Activated naive CD4-positive, alpha-beta T cell treated with anti-CD3 and anti-CD28 coated beads for 36 hours (primary cell): ENCODE data around the gene EXOSC7. TPM values are rescaled to one million over a fixed set of nuclear protein-coding genes. Genes with fewer than 3 reads are reported as not detected.

Experiments used
- CTCF ChIA-PET: fragments of 350-600 bp; sonication (Branson Sonifier 250); formaldehyde crosslinking; loops from one replicate; lab custom pipeline; 2021; ENCODE audit warnings: antibody characterized with exemption; lab: Charles Lee
- DNase-seq: peaks from one replicate; pipeline ENCODE4 v3.0.0-alpha.2; 2020
- H3K27ac Mint-ChIP-seq: one replicate; pipeline ENCODE4 v1.8.0; 2021; ENCODE audit warnings: mild to moderate bottlenecking, mixed read lengths
- H3K27me3 Mint-ChIP-seq: one replicate; pipeline ENCODE4 v1.8.0; 2021; ENCODE audit warnings: low read depth, mixed read lengths
- H3K36me3 Mint-ChIP-seq: one replicate; pipeline ENCODE4 v1.8.0; 2021; ENCODE audit warnings: low read depth, mixed read lengths
- H3K4me1 Mint-ChIP-seq: one replicate; pipeline ENCODE4 v1.8.0; 2021; ENCODE audit warnings: low read depth, mixed read lengths
- H3K4me3 Mint-ChIP-seq: one replicate; pipeline ENCODE4 v1.8.0; 2021; ENCODE audit warnings: mild to moderate bottlenecking, moderate library complexity, mixed read lengths
- H3K9me3 Mint-ChIP-seq: one replicate; pipeline ENCODE4 v1.8.0; 2021; ENCODE audit warnings: mixed read lengths
- intact Hi-C: fragments of 100-400 bp; cut with micrococcal nuclease; formaldehyde crosslinking; loops from one replicate; pipeline ENCODE4 v1.15.1; 2023
- total RNA-seq, 2 experiments: library from RNA; stranded (reverse); gene quantifications; one replicate each; pipeline ENCODE4 v1.2.3, GENCODE V29; 2021

Gene EXOSC7
- total RNA-seq, 2 experiments from 2014 or later: 61.4 to 64.7 TPM

DNA sequence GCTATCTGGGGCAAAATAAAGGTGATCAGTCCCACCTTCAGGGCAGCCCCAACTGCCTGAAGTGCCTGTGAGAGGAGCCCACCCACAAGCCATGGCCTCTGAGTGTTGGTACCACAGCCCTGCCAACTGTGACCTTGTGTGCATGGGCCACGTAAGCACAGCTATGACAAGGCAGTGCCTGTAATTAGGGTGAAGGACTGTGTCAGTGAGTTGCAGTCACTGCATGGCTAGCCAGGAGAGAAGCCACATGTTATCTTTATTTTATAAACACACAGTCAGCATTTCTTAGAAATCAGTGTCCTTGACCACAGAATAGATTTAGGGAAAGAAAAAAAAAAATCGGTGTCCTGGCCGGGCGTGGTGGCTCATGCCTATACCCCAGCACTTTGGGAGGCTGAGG, 24.8 kb downstream of the EXOSC7 start:
- Mint-ChIP-seq H3K4me1 (peaks cover 43% of the 10 kb centered on the region), H3K27ac (no peak overlapping the region), H3K9me3 (peaks cover 3% of the 10 kb centered on the region), H3K36me3 (peaks cover 70% of the 10 kb centered on the region), H3K4me3 (no peak overlapping the region), H3K27me3 (no peaks in the 10 kb centered on the region)
- CTCF ChIA-PET: interaction anchor here (1.4 kb wide), 1 partner anchor 8 kb away, joined by 4 read pairs; no protein-coding TSS in a partner anchor
- no peak for DNase-seq
- intact Hi-C loops: no loop called here

GRCh38 chr3:45001738-45002137, 25.7 kb downstream of the EXOSC7 start:
- Mint-ChIP-seq H3K27ac (no peak overlapping the region), H3K27me3 (no peaks in the 10 kb centered on the region), H3K4me3 (no peak overlapping the region), H3K4me1 (peaks cover 34% of the 10 kb centered on the region), H3K36me3 (peaks cover 70% of the 10 kb centered on the region), H3K9me3 (peaks cover 3% of the 10 kb centered on the region)
- intact Hi-C loops: no loop called here
- CTCF ChIA-PET: interaction anchor here (0.6 to 1.4 kb wide), 2 partner anchors 9 to 16 kb away, joined by 3 to 4 read pairs; no protein-coding TSS in a partner anchor
- no peak for DNase-seq

DNA sequence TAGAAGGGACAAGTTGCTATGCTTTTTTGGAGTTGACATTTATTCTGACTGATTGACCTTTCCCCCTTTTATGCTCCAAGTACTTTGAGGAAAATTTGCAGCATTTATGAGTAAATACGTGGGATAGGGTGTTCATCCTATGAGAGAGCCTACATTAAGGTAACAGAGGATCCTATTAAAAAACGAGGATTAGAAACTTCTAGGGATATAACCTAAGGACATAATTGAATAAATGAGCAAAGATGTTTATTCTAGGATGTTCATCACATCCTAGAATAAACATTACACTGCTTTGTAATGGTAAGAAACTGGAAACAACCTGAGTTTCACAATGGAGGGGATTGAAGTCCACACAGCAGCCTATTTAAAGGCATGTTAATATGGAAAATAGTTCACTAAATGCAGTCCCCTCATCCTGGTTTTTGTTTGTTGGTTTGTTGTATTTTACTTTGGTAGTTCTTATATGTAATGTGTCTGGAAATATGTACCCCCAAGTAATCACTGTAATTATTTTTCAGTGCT, 26.2 kb downstream of the EXOSC7 start:
- no peak overlapping the region for H3K27ac Mint-ChIP-seq
- no peak overlapping the region for H3K4me3 Mint-ChIP-seq
- peaks cover 3% of the 10 kb centered on the region for H3K9me3 Mint-ChIP-seq
- CTCF ChIA-PET: interaction anchor here (1.1 to 1.4 kb wide), 2 partner anchors 10 kb away, joined by 4 read pairs; no protein-coding TSS in a partner anchor
- intact Hi-C loops: no loop called here
- H3K36me3 Mint-ChIP-seq: peaks cover 70% of the 10 kb centered on the region
- DNase-seq: no peak
- H3K27me3 Mint-ChIP-seq: no peaks in the 10 kb centered on the region
- H3K4me1 Mint-ChIP-seq: peaks cover 34% of the 10 kb centered on the region

- no peak overlapping the region for H3K27ac Mint-ChIP-seq
- H3K9me3 Mint-ChIP-seq: peaks cover 3% of the 10 kb centered on the region
- H3K36me3 Mint-ChIP-seq: peaks cover 69% of the 10 kb centered on the region
- DNase-seq: no peak
- CTCF ChIA-PET: interaction anchor here (0.7 to 1.1 kb wide), 3 partner anchors 9 to 38 kb away, joined by 3 to 4 read pairs (median 3); no protein-coding TSS in a partner anchor
- no peaks in the 10 kb centered on the region for H3K27me3 Mint-ChIP-seq
- intact Hi-C loops: no loop called here
- H3K4me3 Mint-ChIP-seq: no peak overlapping the region
- peaks cover 32% of the 10 kb centered on the region for H3K4me1 Mint-ChIP-seq
These were observed 26.7 kb downstream of the EXOSC7 start for GRCh38 chr3:45002720-45003119.

GRCh38 chr3:45003406-45003805, 27.4 kb downstream of the EXOSC7 start:
- CTCF ChIA-PET: interaction anchor here (0.8 kb wide), 1 partner anchor 9 kb away, joined by 3 read pairs; no protein-coding TSS in a partner anchor
- peaks cover 3% of the 10 kb centered on the region for H3K9me3 Mint-ChIP-seq
- H3K4me3 Mint-ChIP-seq: no peak overlapping the region
- H3K36me3 Mint-ChIP-seq: peaks cover 69% of the 10 kb centered on the region
- DNase-seq: no peak
- H3K4me1 Mint-ChIP-seq: peaks cover 30% of the 10 kb centered on the region
- intact Hi-C loops: no loop called here
- no peak overlapping the region for H3K27ac Mint-ChIP-seq
- H3K27me3 Mint-ChIP-seq: no peaks in the 10 kb centered on the region

GRCh38 chr3:45003859-45004258, 27.8 kb downstream of the EXOSC7 start:
- no peak for DNase-seq
- Mint-ChIP-seq H3K27me3 (no peaks in the 10 kb centered on the region), H3K4me1 (peaks cover 30% of the 10 kb centered on the region), H3K9me3 (peaks cover 3% of the 10 kb centered on the region), H3K4me3 (no peak overlapping the region), H3K27ac (no peak overlapping the region), H3K36me3 (peaks cover 66% of the 10 kb centered on the region)
- intact Hi-C loops: no loop called here
- CTCF ChIA-PET: no interaction called here

- Mint-ChIP-seq H3K4me3 (no peak overlapping the region), H3K27ac (no peak overlapping the region), H3K4me1 (peaks cover 26% of the 10 kb centered on the region), H3K36me3 (peaks cover 60% of the 10 kb centered on the region), H3K27me3 (no peaks in the 10 kb centered on the region), H3K9me3 (peaks cover 3% of the 10 kb centered on the region)
- CTCF ChIA-PET: interaction anchor here (0.7 kb wide), 1 partner anchor 203 kb away, joined by 3 read pairs; no protein-coding TSS in a partner anchor
- no peak for DNase-seq
- intact Hi-C loops: no loop called here
These were observed 31.0 kb downstream of the EXOSC7 start for GRCh38 chr3:45007091-45007490.

GRCh38 chr3:45008117-45008516, 32.1 kb downstream of the EXOSC7 start:
- Mint-ChIP-seq H3K9me3 (peaks cover 3% of the 10 kb centered on the region), H3K27ac (no peak overlapping the region), H3K4me1 (peaks cover 21% of the 10 kb centered on the region), H3K27me3 (no peaks in the 10 kb centered on the region), H3K36me3 (peaks cover 53% of the 10 kb centered on the region), H3K4me3 (no peak overlapping the region)
- intact Hi-C loops: no loop called here
- CTCF ChIA-PET: no interaction called here
- DNase-seq: no peak

GRCh38 chr3:45009868-45010267, 33.8 kb downstream of the EXOSC7 start:
- DNase-seq: no peak
- Mint-ChIP-seq H3K36me3 (peaks cover 41% of the 10 kb centered on the region), H3K27me3 (no peaks in the 10 kb centered on the region), H3K9me3 (peaks cover 3% of the 10 kb centered on the region), H3K4me3 (no peak overlapping the region), H3K27ac (no peak overlapping the region), H3K4me1 (peaks cover 16% of the 10 kb centered on the region)
- CTCF ChIA-PET: no interaction called here
- intact Hi-C loops: no loop called here

- Mint-ChIP-seq H3K27me3 (no peaks in the 10 kb centered on the region), H3K27ac (no peak overlapping the region), H3K36me3 (peaks cover 32% of the 10 kb centered on the region), H3K4me3 (no peak overlapping the region), H3K4me1 (peaks cover 6% of the 10 kb centered on the region), H3K9me3 (no peaks in the 10 kb centered on the region)
- intact Hi-C loops: no loop called here
- CTCF ChIA-PET: no interaction called here
- DNase-seq: no peak
These were observed 34.8 kb downstream of the EXOSC7 start for GRCh38 chr3:45010811-45011333.

- Mint-ChIP-seq H3K9me3 (no peaks in the 10 kb centered on the region), H3K4me3 (no peak overlapping the region), H3K36me3 (peaks cover 28% of the 10 kb centered on the region), H3K27me3 (no peaks in the 10 kb centered on the region), H3K4me1 (peaks cover 4% of the 10 kb centered on the region), H3K27ac (no peak overlapping the region)
- intact Hi-C loops: no loop called here
- DNase-seq: no peak
- CTCF ChIA-PET: no interaction called here
These were observed 35.9 kb downstream of the EXOSC7 start for GRCh38 chr3:45011756-45012508.

GRCh38 chr3:45012577-45012976, 36.5 kb downstream of the EXOSC7 start:
- intact Hi-C loops: no loop called here
- peaks cover 22% of the 10 kb centered on the region for H3K36me3 Mint-ChIP-seq
- no peaks in the 10 kb centered on the region for H3K27me3 Mint-ChIP-seq
- H3K4me1 Mint-ChIP-seq: no peaks in the 10 kb centered on the region
- no peak for DNase-seq
- CTCF ChIA-PET: no interaction called here
- H3K27ac Mint-ChIP-seq: no peak overlapping the region
- H3K4me3 Mint-ChIP-seq: no peak overlapping the region
- no peaks in the 10 kb centered on the region for H3K9me3 Mint-ChIP-seq
